Measurements from ENCODE around the gene MGA. TPM values are rescaled to one million over a fixed set of nuclear protein-coding genes. Genes with fewer than 3 reads are reported as not detected.

The MGA gene
- total and polyA plus RNA-seq, 2 of the 8 experiments (the other 6 are each of a cell fraction or from before 2014, with no cell fraction given), result 7.6 to 53.2 TPM

DNA sequence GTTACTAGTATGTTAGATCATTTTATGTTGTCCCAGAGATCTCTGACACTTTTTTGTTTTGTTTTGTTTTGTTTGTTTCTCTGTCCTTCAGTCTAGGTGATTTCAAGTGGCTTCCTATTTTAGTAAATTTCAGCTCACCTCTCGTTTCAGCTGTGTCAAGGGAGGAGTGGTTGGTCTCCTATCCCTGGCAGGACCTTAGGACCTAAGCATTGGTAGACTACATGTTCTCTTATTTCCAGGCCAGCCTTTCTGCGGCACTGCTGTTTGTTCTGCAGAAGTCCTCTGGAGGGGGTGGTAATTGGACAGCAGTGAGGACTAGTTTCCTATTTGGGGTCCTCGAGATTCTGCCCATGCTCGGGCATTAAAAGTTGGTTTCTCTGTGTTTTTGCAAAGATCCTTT lies 31.8 kb downstream of the MGA start (continued):
- TF ChIP-seq, protein P1, sequence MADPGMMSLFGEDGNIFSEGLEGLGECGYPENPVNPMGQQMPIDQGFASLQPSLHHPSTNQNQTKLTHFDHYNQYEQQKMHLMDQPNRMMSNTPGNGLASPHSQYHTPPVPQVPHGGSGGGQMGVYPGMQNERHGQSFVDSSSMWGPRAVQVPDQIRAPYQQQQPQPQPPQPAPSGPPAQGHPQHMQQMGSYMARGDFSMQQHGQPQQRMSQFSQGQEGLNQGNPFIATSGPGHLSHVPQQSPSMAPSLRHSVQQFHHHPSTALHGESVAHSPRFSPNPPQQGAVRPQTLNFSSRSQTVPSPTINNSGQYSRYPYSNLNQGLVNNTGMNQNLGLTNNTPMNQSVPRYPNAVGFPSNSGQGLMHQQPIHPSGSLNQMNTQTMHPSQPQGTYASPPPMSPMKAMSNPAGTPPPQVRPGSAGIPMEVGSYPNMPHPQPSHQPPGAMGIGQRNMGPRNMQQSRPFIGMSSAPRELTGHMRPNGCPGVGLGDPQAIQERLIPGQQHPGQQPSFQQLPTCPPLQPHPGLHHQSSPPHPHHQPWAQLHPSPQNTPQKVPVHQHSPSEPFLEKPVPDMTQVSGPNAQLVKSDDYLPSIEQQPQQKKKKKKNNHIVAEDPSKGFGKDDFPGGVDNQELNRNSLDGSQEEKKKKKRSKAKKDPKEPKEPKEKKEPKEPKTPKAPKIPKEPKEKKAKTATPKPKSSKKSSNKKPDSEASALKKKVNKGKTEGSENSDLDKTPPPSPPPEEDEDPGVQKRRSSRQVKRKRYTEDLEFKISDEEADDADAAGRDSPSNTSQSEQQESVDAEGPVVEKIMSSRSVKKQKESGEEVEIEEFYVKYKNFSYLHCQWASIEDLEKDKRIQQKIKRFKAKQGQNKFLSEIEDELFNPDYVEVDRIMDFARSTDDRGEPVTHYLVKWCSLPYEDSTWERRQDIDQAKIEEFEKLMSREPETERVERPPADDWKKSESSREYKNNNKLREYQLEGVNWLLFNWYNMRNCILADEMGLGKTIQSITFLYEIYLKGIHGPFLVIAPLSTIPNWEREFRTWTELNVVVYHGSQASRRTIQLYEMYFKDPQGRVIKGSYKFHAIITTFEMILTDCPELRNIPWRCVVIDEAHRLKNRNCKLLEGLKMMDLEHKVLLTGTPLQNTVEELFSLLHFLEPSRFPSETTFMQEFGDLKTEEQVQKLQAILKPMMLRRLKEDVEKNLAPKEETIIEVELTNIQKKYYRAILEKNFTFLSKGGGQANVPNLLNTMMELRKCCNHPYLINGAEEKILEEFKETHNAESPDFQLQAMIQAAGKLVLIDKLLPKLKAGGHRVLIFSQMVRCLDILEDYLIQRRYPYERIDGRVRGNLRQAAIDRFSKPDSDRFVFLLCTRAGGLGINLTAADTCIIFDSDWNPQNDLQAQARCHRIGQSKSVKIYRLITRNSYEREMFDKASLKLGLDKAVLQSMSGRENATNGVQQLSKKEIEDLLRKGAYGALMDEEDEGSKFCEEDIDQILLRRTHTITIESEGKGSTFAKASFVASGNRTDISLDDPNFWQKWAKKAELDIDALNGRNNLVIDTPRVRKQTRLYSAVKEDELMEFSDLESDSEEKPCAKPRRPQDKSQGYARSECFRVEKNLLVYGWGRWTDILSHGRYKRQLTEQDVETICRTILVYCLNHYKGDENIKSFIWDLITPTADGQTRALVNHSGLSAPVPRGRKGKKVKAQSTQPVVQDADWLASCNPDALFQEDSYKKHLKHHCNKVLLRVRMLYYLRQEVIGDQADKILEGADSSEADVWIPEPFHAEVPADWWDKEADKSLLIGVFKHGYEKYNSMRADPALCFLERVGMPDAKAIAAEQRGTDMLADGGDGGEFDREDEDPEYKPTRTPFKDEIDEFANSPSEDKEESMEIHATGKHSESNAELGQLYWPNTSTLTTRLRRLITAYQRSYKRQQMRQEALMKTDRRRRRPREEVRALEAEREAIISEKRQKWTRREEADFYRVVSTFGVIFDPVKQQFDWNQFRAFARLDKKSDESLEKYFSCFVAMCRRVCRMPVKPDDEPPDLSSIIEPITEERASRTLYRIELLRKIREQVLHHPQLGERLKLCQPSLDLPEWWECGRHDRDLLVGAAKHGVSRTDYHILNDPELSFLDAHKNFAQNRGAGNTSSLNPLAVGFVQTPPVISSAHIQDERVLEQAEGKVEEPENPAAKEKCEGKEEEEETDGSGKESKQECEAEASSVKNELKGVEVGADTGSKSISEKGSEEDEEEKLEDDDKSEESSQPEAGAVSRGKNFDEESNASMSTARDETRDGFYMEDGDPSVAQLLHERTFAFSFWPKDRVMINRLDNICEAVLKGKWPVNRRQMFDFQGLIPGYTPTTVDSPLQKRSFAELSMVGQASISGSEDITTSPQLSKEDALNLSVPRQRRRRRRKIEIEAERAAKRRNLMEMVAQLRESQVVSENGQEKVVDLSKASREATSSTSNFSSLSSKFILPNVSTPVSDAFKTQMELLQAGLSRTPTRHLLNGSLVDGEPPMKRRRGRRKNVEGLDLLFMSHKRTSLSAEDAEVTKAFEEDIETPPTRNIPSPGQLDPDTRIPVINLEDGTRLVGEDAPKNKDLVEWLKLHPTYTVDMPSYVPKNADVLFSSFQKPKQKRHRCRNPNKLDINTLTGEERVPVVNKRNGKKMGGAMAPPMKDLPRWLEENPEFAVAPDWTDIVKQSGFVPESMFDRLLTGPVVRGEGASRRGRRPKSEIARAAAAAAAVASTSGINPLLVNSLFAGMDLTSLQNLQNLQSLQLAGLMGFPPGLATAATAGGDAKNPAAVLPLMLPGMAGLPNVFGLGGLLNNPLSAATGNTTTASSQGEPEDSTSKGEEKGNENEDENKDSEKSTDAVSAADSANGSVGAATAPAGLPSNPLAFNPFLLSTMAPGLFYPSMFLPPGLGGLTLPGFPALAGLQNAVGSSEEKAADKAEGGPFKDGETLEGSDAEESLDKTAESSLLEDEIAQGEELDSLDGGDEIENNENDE (IDR thresholded peaks at IDR 0.05; ENCODE audit: insufficient replicate concordance, low read length), result no peak
- TF ChIP-seq HDAC6 (IDR thresholded peaks at IDR 0.05; ENCODE audit: low read depth, low read length), result no peak
- TF ChIP-seq KDM1A (IDR thresholded peaks at IDR 0.05; ENCODE audit: borderline replicate concordance, low read length), result no peak
- TF ChIP-seq SP4 (IDR thresholded peaks at IDR 0.05; ENCODE audit: low read length), result no peak
- TF ChIP-seq EP300 (IDR thresholded peaks at IDR 0.05; ENCODE audit: borderline replicate concordance in 1 of 2, low read depth in 2 of 2, low read length in 2 of 2), result no peak
- TF ChIP-seq MAFK (IDR thresholded peaks at IDR 0.05; ENCODE audit: low read depth, low read length), result no peak
- TF ChIP-seq POLR2AphosphoS5 (IDR thresholded peaks at IDR 0.05; ENCODE audit: low read depth, low read length), result no peak
- no peak for TF ChIP-seq RBBP5 (IDR thresholded peaks at IDR 0.05; ENCODE audit: borderline replicate concordance, low read depth, low read length)
- TF ChIP-seq SIX5 (IDR thresholded peaks at IDR 0.05; ENCODE audit: low read depth, low read length), result no peak
- no peak for TF ChIP-seq SIN3A (conservative IDR thresholded peaks at IDR 0.05 in 1 of 2, IDR thresholded peaks at IDR 0.05 in 1 of 2; ENCODE audit: low read depth in 1 of 2, low read length in 2 of 2)
- TF ChIP-seq EGR1 (IDR thresholded peaks at IDR 0.05; ENCODE audit: borderline replicate concordance, low read depth, low read length), result no peak

Measured in H1 (cell line).